ENCODE data around the gene IL21R. TPM values are rescaled to one million over a fixed set of nuclear protein-coding genes. Genes with fewer than 3 reads are reported as not detected.

The IL21R gene
- total RNA-seq, 1 donor from 2014 or later = under 0.01 TPM

- peak in 1 of 2 donors; percentile 28 for DNase-seq (ENCODE audit: low read depth in 2 of 2)
Measured at GRCh38 chr16:27483624-27484023, 81.7 kb downstream of the IL21R start.

GRCh38 chr16:27485126-27485525 lies 83.2 kb downstream of the IL21R start:
- DNase-seq (ENCODE audit: low read depth in 2 of 2) = no peak

- no peak for DNase-seq (ENCODE audit: low read depth in 2 of 2)
Measured at GRCh38 chr16:27485811-27486210, 83.8 kb downstream of the IL21R start.

GRCh38 chr16:27486344-27486743 lies 84.4 kb downstream of the IL21R start:
- DNase-seq (ENCODE audit: low read depth in 2 of 2) = no peak

GRCh38 chr16:27486760-27487159 lies 84.8 kb downstream of the IL21R start:
- DNase-seq (ENCODE audit: low read depth in 2 of 2) = no peak

- no peak for DNase-seq (ENCODE audit: low read depth in 2 of 2)
Measured at GRCh38 chr16:27489421-27489820, 87.4 kb downstream of the IL21R start.

GRCh38 chr16:27489906-27490305 lies 87.9 kb downstream of the IL21R start:
- DNase-seq (ENCODE audit: low read depth in 2 of 2) = no peak

GRCh38 chr16:27491894-27492587 lies 90.1 kb downstream of the IL21R start:
- DNase-seq (ENCODE audit: low read depth in 2 of 2) = peak; percentile 49 to 81

GRCh38 chr16:27492588-27492979 lies 90.6 kb downstream of the IL21R start:
- DNase-seq (ENCODE audit: low read depth in 2 of 2) = no peak

- no peak for DNase-seq (ENCODE audit: low read depth in 2 of 2)
Measured at GRCh38 chr16:27495191-27495590, 93.2 kb downstream of the IL21R start.

- no peak for DNase-seq (ENCODE audit: low read depth in 2 of 2)
Measured at GRCh38 chr16:27498031-27498825, 96.3 kb downstream of the IL21R start.

GRCh38 chr16:27498916-27499658 lies 97.1 kb downstream of the IL21R start:
- DNase-seq (ENCODE audit: low read depth in 2 of 2) = no peak

GRCh38 chr16:27499659-27500055 lies 97.7 kb downstream of the IL21R start:
- DNase-seq (ENCODE audit: low read depth in 2 of 2) = no peak

GRCh38 chr16:27500801-27501200 lies 98.8 kb downstream of the IL21R start:
- no peak for DNase-seq (ENCODE audit: low read depth in 2 of 2)

Other genes starting within 250 kb of the IL21R start
- gene KDM8, start 198.6 kb upstream of the IL21R start, total RNA-seq = 2.0 and 3.2 TPM in 2 replicates
- 34.4 and 41.1 TPM in 2 replicates for gene NSMCE1, start 133.4 kb upstream of the IL21R start, total RNA-seq
- gene IL4R, start 88.2 kb upstream of the IL21R start, total RNA-seq = 10.5 and 14.8 TPM in 2 replicates
- 44.9 and 60.1 TPM in 2 replicates for gene GTF3C1, start 147.7 kb downstream of the IL21R start, total RNA-seq
- gene KATNIP, start 148.0 kb downstream of the IL21R start, total RNA-seq = 10.5 and 15.3 TPM in 2 replicates